Upper lobe of left lung (tissue), 4 donors: ENCODE data around the gene ASB15.

Source experiments
- EP300 ChIP-seq, 4 donors: sonication (generic); formaldehyde crosslinking; IDR thresholded peaks; one replicate each; pipeline ENCODE4 v1.5.1; 2017; ENCODE audit warnings: antibody characterized with exemption in 4 of 4, control low read depth in 2 of 4
- POLR2A ChIP-seq, 4 donors: fragments of 450-650 bp; IDR thresholded peaks; one replicate each; pipeline ENCODE4 v1.5.1; 2016 to 2017; ENCODE audit warnings: antibody characterized with exemption in 4 of 4, mild to moderate bottlenecking in 2 of 4
- POLR2AphosphoS5 ChIP-seq, 2 donors: sonication (generic); formaldehyde crosslinking; IDR thresholded peaks; one replicate each; pipeline ENCODE4 v1.5.1; 2017; ENCODE audit warnings: antibody characterized with exemption in 2 of 2
- TF ChIP-seq, protein P1 (sequence below), 6 experiments: fragments of 450-650 bp in 4 of 6; fragments of 200-600 bp in 2 of 6; sonication (generic) in 2 of 6; IDR thresholded peaks; one replicate each; pipeline ENCODE4 v1.5.1; 2016 to 2019; ENCODE audit warnings: antibody characterized with exemption in 6 of 6

DNA sequence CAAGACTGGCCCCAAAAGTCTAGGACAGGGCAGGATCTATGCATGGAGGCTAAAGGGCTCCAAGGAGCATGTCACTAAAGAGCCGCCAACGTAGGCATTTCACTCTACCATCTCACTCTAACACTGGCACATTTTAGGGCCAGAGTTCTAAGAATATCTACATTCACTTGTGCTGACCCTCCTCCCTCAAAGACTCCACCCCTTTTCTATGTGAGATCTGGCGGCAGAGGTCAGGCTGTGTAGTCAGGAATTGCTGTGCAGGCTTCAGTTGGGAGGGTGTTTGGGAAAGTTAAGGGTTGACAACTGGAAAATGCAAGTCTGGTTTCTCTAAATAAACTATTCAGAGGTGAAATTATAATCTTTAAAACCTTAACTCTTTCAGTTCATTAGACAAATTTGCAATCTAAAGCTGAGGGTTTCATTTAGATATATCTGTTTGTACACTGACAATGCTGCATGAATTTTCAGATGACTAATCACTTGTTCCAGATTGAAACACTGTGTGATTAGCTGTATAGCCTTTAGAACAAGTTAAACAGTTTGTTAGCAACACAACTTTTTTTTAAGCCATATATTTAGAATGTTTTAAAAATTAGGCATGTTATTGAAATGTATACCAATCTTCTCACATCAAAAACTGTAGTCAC lies 72.3 kb downstream of the ASB15 start:
- TF ChIP-seq, protein P1, sequence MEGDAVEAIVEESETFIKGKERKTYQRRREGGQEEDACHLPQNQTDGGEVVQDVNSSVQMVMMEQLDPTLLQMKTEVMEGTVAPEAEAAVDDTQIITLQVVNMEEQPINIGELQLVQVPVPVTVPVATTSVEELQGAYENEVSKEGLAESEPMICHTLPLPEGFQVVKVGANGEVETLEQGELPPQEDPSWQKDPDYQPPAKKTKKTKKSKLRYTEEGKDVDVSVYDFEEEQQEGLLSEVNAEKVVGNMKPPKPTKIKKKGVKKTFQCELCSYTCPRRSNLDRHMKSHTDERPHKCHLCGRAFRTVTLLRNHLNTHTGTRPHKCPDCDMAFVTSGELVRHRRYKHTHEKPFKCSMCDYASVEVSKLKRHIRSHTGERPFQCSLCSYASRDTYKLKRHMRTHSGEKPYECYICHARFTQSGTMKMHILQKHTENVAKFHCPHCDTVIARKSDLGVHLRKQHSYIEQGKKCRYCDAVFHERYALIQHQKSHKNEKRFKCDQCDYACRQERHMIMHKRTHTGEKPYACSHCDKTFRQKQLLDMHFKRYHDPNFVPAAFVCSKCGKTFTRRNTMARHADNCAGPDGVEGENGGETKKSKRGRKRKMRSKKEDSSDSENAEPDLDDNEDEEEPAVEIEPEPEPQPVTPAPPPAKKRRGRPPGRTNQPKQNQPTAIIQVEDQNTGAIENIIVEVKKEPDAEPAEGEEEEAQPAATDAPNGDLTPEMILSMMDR (IDR thresholded peaks at IDR 0.05): no peak
- no peak for TF ChIP-seq EP300 (IDR thresholded peaks at IDR 0.05)
- no peak for TF ChIP-seq POLR2A (IDR thresholded peaks at IDR 0.05)
- no peak for TF ChIP-seq POLR2AphosphoS5 (IDR thresholded peaks at IDR 0.05)
